WTC11 (cell line): ENCODE data around the gene ALDH9A1. TPM values are rescaled to one million over a fixed set of nuclear protein-coding genes. Genes with fewer than 3 reads are reported as not detected.

Source experiments
- ATAC-seq: fragments of 200-7000 bp; cut with Tn5 transposase; 2 replicates; pipeline ENCODE4 v1.10.0; 2021; ENCODE audit warnings: mild to moderate bottlenecking, moderate library complexity
- CTCF ChIA-PET: fragments of 300-600 bp; sonication (Branson Sonifier 250); formaldehyde crosslinking; loops from one replicate; lab custom pipeline; 2021; ENCODE audit warnings: antibody characterized with exemption; lab: Charles Lee
- POLR2A ChIA-PET: fragments of 350-600 bp; sonication (Branson Sonifier 250); formaldehyde crosslinking; loops from one replicate; lab custom pipeline; 2021; ENCODE audit warnings: antibody characterized with exemption; lab: Charles Lee
- DNase-seq: peaks from one replicate; pipeline ENCODE4 v3.0.0; 2021; ENCODE audit warnings: low spot score
- H3K27ac Mint-ChIP-seq: 2 replicates; pipeline ENCODE4 v1.8.0; 2021; ENCODE audit warnings: mixed read lengths
- H3K27me3 Mint-ChIP-seq: 2 replicates; pipeline ENCODE4 v1.8.0; 2021; ENCODE audit warnings: low read depth, mild to moderate bottlenecking, moderate library complexity, mixed read lengths
- H3K36me3 Mint-ChIP-seq: 2 replicates; pipeline ENCODE4 v1.8.0; 2021; ENCODE audit warnings: mixed read lengths
- H3K4me1 Mint-ChIP-seq: 2 replicates; pipeline ENCODE4 v1.8.0; 2022; ENCODE audit warnings: mixed read lengths
- H3K4me3 Mint-ChIP-seq: 2 replicates; pipeline ENCODE4 v1.8.0; 2021; ENCODE audit warnings: mild to moderate bottlenecking, moderate library complexity, mixed read lengths
- H3K9me3 Mint-ChIP-seq: 2 replicates; pipeline ENCODE4 v1.8.0; 2021; ENCODE audit warnings: mixed read lengths
- FOXJ3 ChIP-seq: sonication (generic); formaldehyde crosslinking; IDR thresholded peaks from 2 replicates; pipeline ENCODE4 v1.9.0; 2021; ENCODE audit warnings: missing genetic modification reagents, mild to moderate bottlenecking, borderline replicate concordance
- HMGA2 ChIP-seq: fragments of 250-450 bp; sonication (Bioruptor Pico); IDR thresholded peaks from 2 replicates; pipeline ENCODE4 v1.4.0; 2021; ENCODE audit warnings: mild to moderate bottlenecking, moderate library complexity
- MXD4 ChIP-seq: fragments of 250-450 bp; sonication (Bioruptor Pico); IDR thresholded peaks from 2 replicates; pipeline ENCODE4 v1.8.0; 2021; ENCODE audit warnings: mild to moderate bottlenecking, moderate library complexity, borderline replicate concordance
- NFE2L1 ChIP-seq: sonication (generic); formaldehyde crosslinking; IDR thresholded peaks from 2 replicates; pipeline ENCODE4 v1.8.1; 2023; ENCODE audit warnings: missing genetic modification reagents
- NR2C2 ChIP-seq: sonication (generic); formaldehyde crosslinking; IDR thresholded peaks from 2 replicates; pipeline ENCODE4 v1.8.0; 2022; ENCODE audit warnings: mild to moderate bottlenecking, missing genetic modification reagents
- NR3C1 ChIP-seq: sonication (generic); formaldehyde crosslinking; conservative IDR thresholded peaks from 2 replicates; pipeline ENCODE4 v1.8.1; 2023; ENCODE audit warnings: low read depth, mild to moderate bottlenecking, missing genetic modification reagents
- RELA ChIP-seq: sonication (generic); formaldehyde crosslinking; IDR thresholded peaks from 2 replicates; pipeline ENCODE4 v1.8.1; 2022; ENCODE audit warnings: missing genetic modification reagents, mild to moderate bottlenecking, borderline replicate concordance
- SMAD3 ChIP-seq: sonication (generic); formaldehyde crosslinking; IDR thresholded peaks from 2 replicates; pipeline ENCODE4 v1.8.0; 2022; ENCODE audit warnings: missing genetic modification reagents, mild to moderate bottlenecking, borderline replicate concordance
- SOX15 ChIP-seq: fragments of 250-450 bp; sonication (Bioruptor Pico); IDR thresholded peaks from 2 replicates; pipeline ENCODE4 v1.9.0; 2021; ENCODE audit warnings: mild to moderate bottlenecking
- TCF7 ChIP-seq: sonication (generic); formaldehyde crosslinking; IDR thresholded peaks from 2 replicates; pipeline ENCODE4 v1.8.0; 2022; ENCODE audit warnings: mild to moderate bottlenecking, low read depth, missing genetic modification reagents, moderate library complexity
- ZNF263 ChIP-seq: sonication (generic); formaldehyde crosslinking; IDR thresholded peaks from 2 replicates; pipeline ENCODE4 v1.8.1; 2022; ENCODE audit warnings: low read depth, mild to moderate bottlenecking, moderate library complexity, missing genetic modification reagents
- ZNF416 ChIP-seq: fragments of 250-450 bp; sonication (Bioruptor Pico); IDR thresholded peaks from 2 replicates; pipeline ENCODE4 v1.9.0; 2021; ENCODE audit warnings: mild to moderate bottlenecking, inconsistent platforms
- ZNF423 ChIP-seq: fragments of 250-450 bp; sonication (Bioruptor Pico); IDR thresholded peaks from 2 replicates; pipeline ENCODE4 v2.1.2; 2022; ENCODE audit warnings: mild to moderate bottlenecking, moderate library complexity
- total RNA-seq: library from RNA; stranded (reverse); gene quantifications from 3 replicates; pipeline ENCODE4 v1.2.3, GENCODE V29; 2021
- TF ChIP-seq, protein P1 (sequence below): sonication (generic); formaldehyde crosslinking; IDR thresholded peaks from 2 replicates; pipeline ENCODE4 v1.8.0; 2022; ENCODE audit warnings: mild to moderate bottlenecking, missing genetic modification reagents
- TF ChIP-seq, protein P2 (sequence below): sonication (generic); formaldehyde crosslinking; IDR thresholded peaks from 2 replicates; pipeline ENCODE4 v1.8.1; 2022; ENCODE audit warnings: mild to moderate bottlenecking, missing genetic modification reagents, moderate library complexity, borderline replicate concordance
- TF ChIP-seq, protein P3 (sequence below): sonication (generic); formaldehyde crosslinking; IDR thresholded peaks from 2 replicates; pipeline ENCODE4 v1.8.1; 2023; ENCODE audit warnings: mild to moderate bottlenecking, missing genetic modification reagents, borderline replicate concordance
- TF ChIP-seq, protein P4 (sequence below): fragments of 250-450 bp; sonication (Bioruptor Pico); IDR thresholded peaks from 2 replicates; pipeline ENCODE4 v1.9.0; 2021; ENCODE audit warnings: moderate library complexity, mild to moderate bottlenecking, inconsistent platforms, borderline replicate concordance
- TF ChIP-seq, protein P5 (sequence below): sonication (generic); formaldehyde crosslinking; IDR thresholded peaks from 2 replicates; pipeline ENCODE4 v1.8.1; 2023; ENCODE audit warnings: mild to moderate bottlenecking, missing genetic modification reagents
- TF ChIP-seq, protein P6 (sequence below): sonication (generic); formaldehyde crosslinking; IDR thresholded peaks from 2 replicates; pipeline ENCODE4 v1.8.0; 2023; ENCODE audit warnings: missing genetic modification reagents, mild to moderate bottlenecking, borderline replicate concordance

ALDH9A1 gene
- total RNA-seq, 1 experiment from 2014 or later, result 51.9 TPM

DNA sequence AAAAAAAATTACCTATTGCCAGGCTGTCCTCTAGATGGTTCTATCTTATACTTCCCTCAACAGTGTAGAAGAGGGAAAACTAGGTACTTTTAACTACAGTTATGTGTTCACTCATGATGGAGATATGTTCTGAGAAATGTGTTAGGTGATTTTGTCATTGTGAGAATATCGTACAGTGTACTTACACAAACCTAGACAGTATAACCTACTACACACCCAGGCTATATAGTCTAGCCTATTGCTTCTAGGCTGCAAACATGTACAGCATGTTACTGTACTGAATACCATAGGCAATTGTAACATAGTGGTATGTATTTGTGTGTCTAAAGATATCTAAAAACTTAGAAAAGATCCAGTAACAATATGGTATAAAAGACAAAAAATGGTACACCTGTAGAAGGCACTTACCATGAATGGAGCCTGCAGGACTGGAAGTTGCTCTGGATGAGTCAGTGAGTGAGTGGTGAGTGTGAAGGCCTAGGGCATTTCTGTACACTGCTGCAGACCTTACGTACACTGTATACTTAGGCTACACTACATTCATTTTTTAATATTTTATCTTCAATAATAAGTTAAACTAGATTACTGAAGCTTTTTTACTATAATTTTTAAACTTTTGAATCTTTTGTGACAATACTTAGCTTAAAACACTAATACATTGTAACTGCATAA, 54.2 kb downstream of the ALDH9A1 start:
- no peaks in the 10 kb centered on the region; the same call in 1 of the 2 replicates for H3K36me3 Mint-ChIP-seq
- no peak overlapping the region for H3K27ac Mint-ChIP-seq
- TF ChIP-seq RELA (CRISPR knock-in tag) (no peak), HMGA2 (CRISPR knock-in tag) (no peak), MXD4 (CRISPR knock-in tag) (no peak), SOX15 (no peak), ZNF423 (CRISPR knock-in tag) (no peak), NFE2L1 (no peak), SMAD3 (CRISPR knock-in tag) (no peak), TCF7 (no peak), NR3C1 (CRISPR knock-in tag) (no peak)
- TF ChIP-seq, protein P1, sequence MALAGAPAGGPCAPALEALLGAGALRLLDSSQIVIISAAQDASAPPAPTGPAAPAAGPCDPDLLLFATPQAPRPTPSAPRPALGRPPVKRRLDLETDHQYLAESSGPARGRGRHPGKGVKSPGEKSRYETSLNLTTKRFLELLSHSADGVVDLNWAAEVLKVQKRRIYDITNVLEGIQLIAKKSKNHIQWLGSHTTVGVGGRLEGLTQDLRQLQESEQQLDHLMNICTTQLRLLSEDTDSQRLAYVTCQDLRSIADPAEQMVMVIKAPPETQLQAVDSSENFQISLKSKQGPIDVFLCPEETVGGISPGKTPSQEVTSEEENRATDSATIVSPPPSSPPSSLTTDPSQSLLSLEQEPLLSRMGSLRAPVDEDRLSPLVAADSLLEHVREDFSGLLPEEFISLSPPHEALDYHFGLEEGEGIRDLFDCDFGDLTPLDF, result no peak
- TF ChIP-seq, protein P2, sequence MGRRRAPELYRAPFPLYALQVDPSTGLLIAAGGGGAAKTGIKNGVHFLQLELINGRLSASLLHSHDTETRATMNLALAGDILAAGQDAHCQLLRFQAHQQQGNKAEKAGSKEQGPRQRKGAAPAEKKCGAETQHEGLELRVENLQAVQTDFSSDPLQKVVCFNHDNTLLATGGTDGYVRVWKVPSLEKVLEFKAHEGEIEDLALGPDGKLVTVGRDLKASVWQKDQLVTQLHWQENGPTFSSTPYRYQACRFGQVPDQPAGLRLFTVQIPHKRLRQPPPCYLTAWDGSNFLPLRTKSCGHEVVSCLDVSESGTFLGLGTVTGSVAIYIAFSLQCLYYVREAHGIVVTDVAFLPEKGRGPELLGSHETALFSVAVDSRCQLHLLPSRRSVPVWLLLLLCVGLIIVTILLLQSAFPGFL (CRISPR knock-in tag), result no peak
- TF ChIP-seq, protein P3, sequence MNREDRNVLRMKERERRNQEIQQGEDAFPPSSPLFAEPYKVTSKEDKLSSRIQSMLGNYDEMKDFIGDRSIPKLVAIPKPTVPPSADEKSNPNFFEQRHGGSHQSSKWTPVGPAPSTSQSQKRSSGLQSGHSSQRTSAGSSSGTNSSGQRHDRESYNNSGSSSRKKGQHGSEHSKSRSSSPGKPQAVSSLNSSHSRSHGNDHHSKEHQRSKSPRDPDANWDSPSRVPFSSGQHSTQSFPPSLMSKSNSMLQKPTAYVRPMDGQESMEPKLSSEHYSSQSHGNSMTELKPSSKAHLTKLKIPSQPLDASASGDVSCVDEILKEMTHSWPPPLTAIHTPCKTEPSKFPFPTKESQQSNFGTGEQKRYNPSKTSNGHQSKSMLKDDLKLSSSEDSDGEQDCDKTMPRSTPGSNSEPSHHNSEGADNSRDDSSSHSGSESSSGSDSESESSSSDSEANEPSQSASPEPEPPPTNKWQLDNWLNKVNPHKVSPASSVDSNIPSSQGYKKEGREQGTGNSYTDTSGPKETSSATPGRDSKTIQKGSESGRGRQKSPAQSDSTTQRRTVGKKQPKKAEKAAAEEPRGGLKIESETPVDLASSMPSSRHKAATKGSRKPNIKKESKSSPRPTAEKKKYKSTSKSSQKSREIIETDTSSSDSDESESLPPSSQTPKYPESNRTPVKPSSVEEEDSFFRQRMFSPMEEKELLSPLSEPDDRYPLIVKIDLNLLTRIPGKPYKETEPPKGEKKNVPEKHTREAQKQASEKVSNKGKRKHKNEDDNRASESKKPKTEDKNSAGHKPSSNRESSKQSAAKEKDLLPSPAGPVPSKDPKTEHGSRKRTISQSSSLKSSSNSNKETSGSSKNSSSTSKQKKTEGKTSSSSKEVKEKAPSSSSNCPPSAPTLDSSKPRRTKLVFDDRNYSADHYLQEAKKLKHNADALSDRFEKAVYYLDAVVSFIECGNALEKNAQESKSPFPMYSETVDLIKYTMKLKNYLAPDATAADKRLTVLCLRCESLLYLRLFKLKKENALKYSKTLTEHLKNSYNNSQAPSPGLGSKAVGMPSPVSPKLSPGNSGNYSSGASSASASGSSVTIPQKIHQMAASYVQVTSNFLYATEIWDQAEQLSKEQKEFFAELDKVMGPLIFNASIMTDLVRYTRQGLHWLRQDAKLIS (CRISPR knock-in tag), result no peak
- TF ChIP-seq, protein P4, sequence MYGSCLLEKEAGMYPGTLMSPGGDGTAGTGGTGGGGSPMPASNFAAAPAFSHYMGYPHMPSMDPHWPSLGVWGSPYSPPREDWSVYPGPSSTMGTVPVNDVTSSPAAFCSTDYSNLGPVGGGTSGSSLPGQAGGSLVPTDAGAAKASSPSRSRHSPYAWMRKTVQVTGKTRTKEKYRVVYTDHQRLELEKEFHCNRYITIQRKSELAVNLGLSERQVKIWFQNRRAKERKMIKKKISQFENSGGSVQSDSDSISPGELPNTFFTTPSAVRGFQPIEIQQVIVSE (CRISPR knock-in tag), result no peak
- TF ChIP-seq, protein P5, sequence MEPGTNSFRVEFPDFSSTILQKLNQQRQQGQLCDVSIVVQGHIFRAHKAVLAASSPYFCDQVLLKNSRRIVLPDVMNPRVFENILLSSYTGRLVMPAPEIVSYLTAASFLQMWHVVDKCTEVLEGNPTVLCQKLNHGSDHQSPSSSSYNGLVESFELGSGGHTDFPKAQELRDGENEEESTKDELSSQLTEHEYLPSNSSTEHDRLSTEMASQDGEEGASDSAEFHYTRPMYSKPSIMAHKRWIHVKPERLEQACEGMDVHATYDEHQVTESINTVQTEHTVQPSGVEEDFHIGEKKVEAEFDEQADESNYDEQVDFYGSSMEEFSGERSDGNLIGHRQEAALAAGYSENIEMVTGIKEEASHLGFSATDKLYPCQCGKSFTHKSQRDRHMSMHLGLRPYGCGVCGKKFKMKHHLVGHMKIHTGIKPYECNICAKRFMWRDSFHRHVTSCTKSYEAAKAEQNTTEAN, result no peak
- ATAC-seq (no peak), DNase-seq (no peak)
- ChIA-PET CTCF (interaction anchor here (1.6 kb wide), 1 partner anchor 42 kb away, joined by 3 read pairs; no protein-coding TSS in a partner anchor), POLR2A (interaction anchor here (0.7 kb wide), 1 partner anchor 45 kb away, joined by 3 read pairs; no protein-coding TSS in a partner anchor)
- no peaks in the 10 kb centered on the region for H3K9me3 Mint-ChIP-seq
- peaks cover 8% of the 10 kb centered on the region; the same call in 1 of the 2 replicates for H3K4me1 Mint-ChIP-seq
- no peaks in the 10 kb centered on the region for H3K27me3 Mint-ChIP-seq
- no peak overlapping the region for H3K4me3 Mint-ChIP-seq

DNA sequence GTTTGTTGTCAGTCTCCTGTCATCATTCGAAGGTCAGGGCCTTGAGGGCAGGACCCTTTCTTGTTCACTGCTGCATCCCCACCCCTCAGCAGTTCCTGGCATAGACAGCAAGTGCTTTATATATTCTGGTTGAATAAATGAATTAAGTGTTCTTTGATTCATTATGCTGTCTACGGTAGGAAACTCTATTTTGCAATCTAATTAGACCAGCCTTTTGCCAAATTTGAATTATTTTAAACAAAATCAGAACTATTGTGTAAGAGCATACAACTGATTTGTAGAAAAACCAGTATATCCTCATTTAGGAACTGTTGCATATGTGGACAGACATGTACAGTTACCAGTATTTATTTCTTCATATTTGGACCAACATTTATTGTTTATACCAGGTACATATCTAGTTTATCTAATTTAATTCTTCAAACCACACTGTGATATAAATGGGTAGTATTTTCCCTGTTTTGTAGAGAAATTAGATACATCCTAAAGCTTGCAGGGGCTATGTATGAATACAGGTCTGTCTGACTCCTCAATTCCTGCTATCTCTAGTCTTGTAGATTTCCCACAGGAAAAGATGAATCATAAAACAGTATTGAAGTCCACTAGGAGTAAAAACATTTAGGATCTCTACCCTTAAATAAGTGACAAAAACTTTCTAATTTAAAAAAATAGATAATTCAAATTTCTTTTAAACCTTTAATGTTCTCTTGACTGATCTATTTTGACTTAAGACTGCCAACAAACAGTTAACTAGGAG, 57.0 kb downstream of the ALDH9A1 start:
- Mint-ChIP-seq H3K4me3 (no peak overlapping the region), H3K9me3 (no peaks in the 10 kb centered on the region), H3K27ac (no peak overlapping the region), H3K4me1 (peaks cover 13% of the 10 kb centered on the region), H3K36me3 (peaks cover 5% of the 10 kb centered on the region), H3K27me3 (no peaks in the 10 kb centered on the region)
- ChIA-PET POLR2A (no interaction called here), CTCF (no interaction called here)
- DNase-seq (no peak), ATAC-seq (no peak)
- TF ChIP-seq ZNF263 (CRISPR knock-in tag) (no peak), NR2C2 (CRISPR knock-in tag) (no peak), TCF7 (no peak), FOXJ3 (CRISPR knock-in tag) (no peak), ZNF416 (no peak)
- TF ChIP-seq, protein P5, result no peak
- TF ChIP-seq, protein P6, sequence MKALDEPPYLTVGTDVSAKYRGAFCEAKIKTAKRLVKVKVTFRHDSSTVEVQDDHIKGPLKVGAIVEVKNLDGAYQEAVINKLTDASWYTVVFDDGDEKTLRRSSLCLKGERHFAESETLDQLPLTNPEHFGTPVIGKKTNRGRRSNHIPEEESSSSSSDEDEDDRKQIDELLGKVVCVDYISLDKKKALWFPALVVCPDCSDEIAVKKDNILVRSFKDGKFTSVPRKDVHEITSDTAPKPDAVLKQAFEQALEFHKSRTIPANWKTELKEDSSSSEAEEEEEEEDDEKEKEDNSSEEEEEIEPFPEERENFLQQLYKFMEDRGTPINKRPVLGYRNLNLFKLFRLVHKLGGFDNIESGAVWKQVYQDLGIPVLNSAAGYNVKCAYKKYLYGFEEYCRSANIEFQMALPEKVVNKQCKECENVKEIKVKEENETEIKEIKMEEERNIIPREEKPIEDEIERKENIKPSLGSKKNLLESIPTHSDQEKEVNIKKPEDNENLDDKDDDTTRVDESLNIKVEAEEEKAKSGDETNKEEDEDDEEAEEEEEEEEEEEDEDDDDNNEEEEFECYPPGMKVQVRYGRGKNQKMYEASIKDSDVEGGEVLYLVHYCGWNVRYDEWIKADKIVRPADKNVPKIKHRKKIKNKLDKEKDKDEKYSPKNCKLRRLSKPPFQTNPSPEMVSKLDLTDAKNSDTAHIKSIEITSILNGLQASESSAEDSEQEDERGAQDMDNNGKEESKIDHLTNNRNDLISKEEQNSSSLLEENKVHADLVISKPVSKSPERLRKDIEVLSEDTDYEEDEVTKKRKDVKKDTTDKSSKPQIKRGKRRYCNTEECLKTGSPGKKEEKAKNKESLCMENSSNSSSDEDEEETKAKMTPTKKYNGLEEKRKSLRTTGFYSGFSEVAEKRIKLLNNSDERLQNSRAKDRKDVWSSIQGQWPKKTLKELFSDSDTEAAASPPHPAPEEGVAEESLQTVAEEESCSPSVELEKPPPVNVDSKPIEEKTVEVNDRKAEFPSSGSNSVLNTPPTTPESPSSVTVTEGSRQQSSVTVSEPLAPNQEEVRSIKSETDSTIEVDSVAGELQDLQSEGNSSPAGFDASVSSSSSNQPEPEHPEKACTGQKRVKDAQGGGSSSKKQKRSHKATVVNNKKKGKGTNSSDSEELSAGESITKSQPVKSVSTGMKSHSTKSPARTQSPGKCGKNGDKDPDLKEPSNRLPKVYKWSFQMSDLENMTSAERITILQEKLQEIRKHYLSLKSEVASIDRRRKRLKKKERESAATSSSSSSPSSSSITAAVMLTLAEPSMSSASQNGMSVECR (CRISPR knock-in tag), result no peak
